Small intestine (tissue), 7 donors: ENCODE data around the gene ELL2. TPM values are rescaled to one million over a fixed set of nuclear protein-coding genes. Genes with fewer than 3 reads are reported as not detected.
"Not testable (repeated sequence)": the region's sequence is repeated elsewhere in the genome, so short reads cannot be mapped to it uniquely, and the experiment has no call there.

Experiments
- DNase-seq, 2 donors: peaks; one replicate each; pipeline versions ENCODE4 v3.0.0 to v3.0.0-alpha.2; 2013
- FAIRE-seq: peaks from 2 replicates; lab custom pipeline; 2012; peaks lifted over from hg19 to GRCh38; lab: Jason Lieb, UNC
- H3K27ac ChIP-seq, 3 donors: one replicate each; pipeline ENCODE4 v1.5.1; 2013; ENCODE audit warnings: low read length in 2 of 3, mild to moderate bottlenecking in 2 of 3, control low read depth in 1 of 3, inconsistent platforms in 1 of 3, low read depth in 1 of 3, moderate library complexity in 1 of 3
- H3K27me3 ChIP-seq, 3 donors: one replicate each; pipeline ENCODE4 v1.6.1; 2013; ENCODE audit warnings: low read length in 3 of 3, inconsistent platforms in 1 of 3; ENCODE audit not compliant: control insufficient read depth in 3 of 3, insufficient read depth in 3 of 3
- H3K36me3 ChIP-seq, 3 donors: one replicate each; pipeline ENCODE4 v1.6.1; 2013; ENCODE audit warnings: low read length in 3 of 3, inconsistent platforms in 1 of 3, low read depth in 1 of 3, mild to moderate bottlenecking in 1 of 3, moderate library complexity in 1 of 3; ENCODE audit not compliant: control insufficient read depth in 3 of 3, insufficient read depth in 2 of 3
- H3K4me1 ChIP-seq, 3 donors: one replicate each; pipeline ENCODE4 v1.6.1; 2013; ENCODE audit warnings: low read length in 2 of 3, inconsistent platforms in 1 of 3, low read depth in 1 of 3, mild to moderate bottlenecking in 1 of 3, moderate library complexity in 1 of 3; ENCODE audit not compliant: control insufficient read depth in 3 of 3, insufficient read depth in 2 of 3
- H3K4me3 ChIP-seq, 3 donors: one replicate each; pipeline ENCODE4 v1.5.1; 2013; ENCODE audit warnings: low read length in 3 of 3, control low read depth in 1 of 3, inconsistent platforms in 1 of 3, low read depth in 1 of 3, mild to moderate bottlenecking in 1 of 3, moderate library complexity in 1 of 3
- H3K9me3 ChIP-seq, 2 donors: one replicate each; pipeline ENCODE4 v1.6.1; 2013; ENCODE audit warnings: low read depth in 1 of 2, low read length in 1 of 2; ENCODE audit not compliant: control insufficient read depth in 2 of 2, insufficient read depth in 1 of 2
- WGBS, 3 donors: extraction: QIAGEN DNeasy Blood & Tissue Kit; methylation state at CpG; one replicate each; pipeline ENCODE4 v1.1.7; 2013; 5-methylcytosine and 5-hydroxymethylcytosine counted together
- polyA plus RNA-seq, 4 donors: library from polyadenylated mRNA; stranded (reverse) in 3 of 4; unstranded in 1 of 4; fragments of 200-250 nt in 3 of 4; fragments of 120-200 nt in 1 of 4; gene quantifications; one replicate each; pipeline versions ENCODE4 v1.2.1 to v1.2.3, GENCODE V29; 2013
- donor health status: healthy with polysubstance abuse.
- donor health status: control.
- donor health status: control.
- donor health status: Bipolar disorder and iron deficiency.
- donor health status: healthy.

ELL2 gene
- polyA plus RNA-seq, 4 donors, result 9.7 to 35.7 (median 12.2) TPM

- H3K9me3 ChIP-seq, result no peaks in the 10 kb centered on the region
- H3K27me3 ChIP-seq, result no peaks in the 10 kb centered on the region
- no peak for FAIRE-seq
- 66 to 84% (median 79%) methylated on average over 2 of the region's 2 CpGs for WGBS, 3 donors
- DNase-seq, result no peak
- peaks cover 2 to 22% (median 6%) of the 10 kb centered on the region in 3 donors for H3K36me3 ChIP-seq
- no peak overlapping the region for H3K27ac ChIP-seq
- no peak overlapping the region for H3K4me3 ChIP-seq
- peaks cover 0 to 7% (median 2%) of the 10 kb centered on the region in 3 donors for H3K4me1 ChIP-seq
Observed at GRCh38 chr5:95912029-95912428, 49.6 kb downstream of the ELL2 start.

GRCh38 chr5:95910521-95910920 is 51.1 kb downstream of the ELL2 start:
- Histone ChIP-seq H3K4me3 (no peak overlapping the region), H3K9me3 (no peaks in the 10 kb centered on the region), H3K36me3 (peaks cover 2 to 24% (median 6%) of the 10 kb centered on the region in 3 donors), H3K27ac (no peak overlapping the region), H3K27me3 (no peaks in the 10 kb centered on the region), H3K4me1 (peaks cover 0 to 3% (median 2%) of the 10 kb centered on the region in 3 donors)
- 89 to 97% (median 91%) methylated on average over 4 of the region's 4 CpGs for WGBS, 3 donors
- no peak for FAIRE-seq
- no peak for DNase-seq

DNA sequence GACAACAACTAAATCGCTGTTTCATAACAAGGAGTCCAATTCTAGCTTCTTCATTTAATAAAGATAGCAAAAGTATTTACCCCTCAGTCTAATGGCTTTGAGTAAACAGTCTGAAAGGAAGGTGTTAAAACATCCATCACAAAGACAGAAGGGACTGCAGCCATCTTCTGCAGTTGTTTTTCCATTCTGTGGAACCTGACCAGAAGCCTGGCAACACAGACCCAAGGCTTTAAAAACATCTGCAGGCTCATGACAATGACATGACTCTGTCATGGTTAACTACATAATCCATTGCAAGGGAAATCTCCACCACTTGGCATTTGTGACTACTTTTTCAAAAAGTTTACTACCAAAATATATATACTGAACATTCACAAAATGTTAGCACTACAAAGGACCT is 51.9 kb downstream of the ELL2 start:
- no peak for DNase-seq
- peaks cover 2 to 20% (median 6%) of the 10 kb centered on the region in 3 donors for H3K36me3 ChIP-seq
- H3K9me3 ChIP-seq, result no peaks in the 10 kb centered on the region
- H3K4me1 ChIP-seq, result peaks cover 0 to 3% (median 2%) of the 10 kb centered on the region in 3 donors
- no peaks in the 10 kb centered on the region for H3K27me3 ChIP-seq
- no peak overlapping the region for H3K27ac ChIP-seq
- WGBS, 3 donors, result 95 to 97% (median 96%) methylated on average over 1 of the region's 1 CpG
- no peak overlapping the region for H3K4me3 ChIP-seq
- FAIRE-seq, result no peak

DNA sequence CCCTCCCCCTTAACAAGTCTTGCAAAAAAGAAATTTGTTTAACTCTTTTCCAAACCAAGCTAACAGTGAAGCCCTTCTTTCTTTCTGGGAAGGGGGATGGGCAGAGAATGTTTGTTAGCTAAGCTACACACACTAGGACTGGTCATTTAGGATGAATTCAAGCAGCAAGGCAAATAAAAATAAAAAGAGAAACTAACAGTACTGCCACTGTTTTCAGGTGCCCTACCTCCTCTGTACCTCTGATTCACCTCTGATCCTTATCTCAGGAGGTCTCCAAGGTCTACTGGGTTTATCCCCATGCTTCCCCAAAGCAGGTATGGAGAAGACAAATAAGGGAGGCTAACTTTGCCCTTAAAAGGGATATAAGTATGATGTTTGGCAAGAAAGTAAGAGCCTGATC is 52.9 kb downstream of the ELL2 start:
- Histone ChIP-seq H3K9me3 (no peaks in the 10 kb centered on the region), H3K27me3 (no peaks in the 10 kb centered on the region), H3K4me3 (no peak overlapping the region), H3K36me3 (peaks cover 2 to 16% (median 6%) of the 10 kb centered on the region in 3 donors), H3K4me1 (peaks cover 0 to 3% (median 2%) of the 10 kb centered on the region in 3 donors), H3K27ac (no peak overlapping the region)
- FAIRE-seq, result no peak
- no peak for DNase-seq

DNA sequence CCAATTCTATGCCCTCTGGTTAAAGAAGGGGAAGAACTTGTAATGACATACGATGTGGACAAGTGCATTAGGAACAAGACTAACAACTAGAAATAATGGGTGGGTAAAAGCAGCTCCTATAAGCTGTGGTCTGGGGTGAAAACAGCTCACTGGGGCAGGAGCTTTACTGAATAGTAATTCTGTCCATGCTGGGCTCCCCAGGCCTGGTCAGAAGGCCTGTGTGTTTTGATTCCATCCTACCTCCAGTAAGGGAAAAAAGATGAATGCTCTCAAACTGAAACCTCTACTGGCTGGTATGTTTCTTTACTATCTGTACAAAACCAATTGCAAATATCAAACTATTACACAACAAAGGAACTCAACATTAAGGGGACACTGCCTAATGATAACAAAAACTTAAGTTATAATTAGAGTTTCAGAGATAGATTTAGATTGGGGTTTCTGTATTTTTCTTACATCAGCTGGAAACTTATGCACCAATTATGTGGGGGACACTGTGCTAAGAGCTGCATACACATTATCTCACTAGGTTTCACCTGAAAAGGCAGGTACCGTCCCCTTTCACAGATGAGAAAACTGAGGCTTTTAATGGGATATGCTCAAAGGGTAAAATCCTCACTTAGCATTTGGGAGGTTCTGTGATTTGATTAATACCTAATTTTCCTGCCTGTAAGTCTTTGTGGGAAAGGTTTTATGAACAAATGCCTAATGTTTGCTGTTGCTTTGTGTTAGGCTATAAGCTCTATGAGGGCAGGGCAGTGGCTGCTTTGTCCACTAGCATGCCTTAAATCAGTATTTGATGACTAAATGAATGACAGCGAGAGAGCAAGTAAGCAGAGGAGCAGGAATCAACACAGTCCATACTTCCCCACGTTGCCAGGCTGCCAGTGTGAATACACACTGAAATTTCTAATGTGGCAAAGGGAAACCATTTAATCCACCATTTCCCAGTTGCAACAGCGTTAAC is 53.6 kb downstream of the ELL2 start:
- Histone ChIP-seq H3K9me3 (no peaks in the 10 kb centered on the region), H3K27me3 (no peaks in the 10 kb centered on the region), H3K36me3 (peaks cover 2 to 19% (median 6%) of the 10 kb centered on the region in 3 donors), H3K4me1 (peaks cover 0 to 3% (median 2%) of the 10 kb centered on the region in 3 donors), H3K4me3 (no peak overlapping the region), H3K27ac (no peak overlapping the region)
- FAIRE-seq (no peak), DNase-seq (no peak)
- 91 to 97% (median 93%) methylated on average over 5 of the region's 5 CpGs for WGBS, 3 donors

- FAIRE-seq (no peak), DNase-seq (no peak)
- H3K9me3 ChIP-seq, result no peaks in the 10 kb centered on the region
- no peaks in the 10 kb centered on the region for H3K27me3 ChIP-seq
- no peak overlapping the region for H3K4me3 ChIP-seq
- peaks cover 2 to 24% (median 6%) of the 10 kb centered on the region in 3 donors for H3K36me3 ChIP-seq
- peaks cover 2 to 4% (median 3%) of the 10 kb centered on the region in 3 donors for H3K4me1 ChIP-seq
- H3K27ac ChIP-seq, result no peak overlapping the region
- 85 to 90% (median 88%) methylated on average over 5 of the region's 5 CpGs for WGBS, 3 donors
Observed at GRCh38 chr5:95907067-95907705, 54.5 kb downstream of the ELL2 start.

DNA sequence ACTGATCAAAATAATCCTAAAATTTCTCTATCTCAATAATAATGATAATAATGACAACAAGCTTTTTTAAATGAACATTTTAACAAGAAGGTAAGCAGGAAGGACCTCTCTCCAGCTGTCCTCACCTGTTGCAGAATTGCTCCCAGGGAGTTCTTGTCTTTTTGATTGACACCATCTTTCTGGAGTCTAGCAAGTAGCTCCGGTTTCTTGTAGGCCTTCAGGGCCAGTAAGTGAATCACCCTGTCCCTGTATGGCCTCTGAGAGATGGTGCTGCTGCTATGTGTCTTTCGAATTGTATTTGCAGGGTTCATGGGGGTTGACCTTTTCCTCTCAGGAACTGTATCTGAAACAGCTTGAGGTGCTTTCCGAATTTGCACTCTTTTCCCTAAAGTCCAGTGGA is 55.3 kb downstream of the ELL2 start:
- WGBS, 3 donors, result 89 to 96% (median 90%) methylated on average over 3 of the region's 3 CpGs
- not testable (repeated sequence) for H3K27me3 ChIP-seq, H3K9me3 ChIP-seq, H3K4me3 ChIP-seq, DNase-seq, FAIRE-seq, H3K4me1 ChIP-seq, H3K27ac ChIP-seq
- H3K36me3 ChIP-seq, result peaks cover 2 to 19% (median 6%) of the 10 kb centered on the region in 3 donors

GRCh38 chr5:95904827-95905226 is 56.8 kb downstream of the ELL2 start:
- no peak overlapping the region for H3K4me3 ChIP-seq
- peaks cover 2 to 19% (median 10%) of the 10 kb centered on the region in 3 donors for H3K36me3 ChIP-seq
- DNase-seq (no peak), FAIRE-seq (no peak)
- no peaks in the 10 kb centered on the region for H3K27me3 ChIP-seq
- H3K27ac ChIP-seq, result no peak overlapping the region
- no peaks in the 10 kb centered on the region for H3K9me3 ChIP-seq
- peaks cover 0 to 7% (median 5%) of the 10 kb centered on the region in 3 donors for H3K4me1 ChIP-seq
- 86 to 96% (median 87%) methylated on average over 5 of the region's 5 CpGs for WGBS, 3 donors
